DND-41 (cell line): ENCODE data around the gene IL22RA1.

Source experiments
- ATAC-seq: fragments of 200-7000 bp; cut with Tn5 transposase; 3 replicates; pipeline ENCODE4 v1.9.1; 2021; ENCODE audit warnings: low read depth; ENCODE audit not compliant: insufficient read depth
- DNase-seq: peaks from one replicate; pipeline ENCODE4 v3.0.0-alpha.2; 2020
- H2AFZ ChIP-seq: 2 replicates; pipeline ENCODE4 v1.6.0; 2012; ENCODE audit warnings: low read depth, low read length
- H3K27ac ChIP-seq: 2 replicates; pipeline ENCODE4 v1.5.1; 2012; ENCODE audit warnings: low read length, inconsistent platforms
- H3K27me3 ChIP-seq: fragments of 200-600 bp; sonication (generic); 2 replicates; pipeline ENCODE4 v1.6.0; 2012; ENCODE audit warnings: low read length, mild to moderate bottlenecking, inconsistent platforms; ENCODE audit not compliant: insufficient read depth, poor library complexity
- H3K36me3 ChIP-seq: 2 replicates; pipeline ENCODE4 v1.5.1; 2012; ENCODE audit warnings: low read length, inconsistent platforms; ENCODE audit not compliant: insufficient read depth
- H3K4me1 ChIP-seq: 2 replicates; pipeline ENCODE4 v1.5.1; 2012; ENCODE audit warnings: mild to moderate bottlenecking, low read length; ENCODE audit not compliant: insufficient read depth
- H3K4me2 ChIP-seq: 2 replicates; pipeline ENCODE4 v1.6.0; 2012; ENCODE audit warnings: mild to moderate bottlenecking, moderate library complexity, low read length, inconsistent platforms; ENCODE audit not compliant: insufficient read depth
- H3K4me3 ChIP-seq, 2 experiments: fragments of 200-600 bp in 1 of 2; shearing (Covaris generic) in 1 of 2; 2 replicates each; pipeline ENCODE4 v1.5.1; 2012 to 2016; ENCODE audit warnings: inconsistent platforms in 2 of 2, low read length in 2 of 2, mild to moderate bottlenecking in 2 of 2, low read depth in 1 of 2, moderate library complexity in 1 of 2
- H3K79me2 ChIP-seq: 2 replicates; pipeline ENCODE4 v1.6.0; 2012; ENCODE audit warnings: low read length, inconsistent platforms; ENCODE audit not compliant: insufficient read depth
- H3K9ac ChIP-seq: 2 replicates; pipeline ENCODE4 v1.6.0; 2012; ENCODE audit warnings: low read depth, mild to moderate bottlenecking, inconsistent platforms, low read length, moderate library complexity
- H3K9me3 ChIP-seq: 2 replicates; pipeline ENCODE4 v1.5.1; 2012; ENCODE audit warnings: low read length, moderate library complexity, mild to moderate bottlenecking, inconsistent platforms; ENCODE audit not compliant: insufficient read depth, severe bottlenecking
- H4K20me1 ChIP-seq: 2 replicates; pipeline ENCODE4 v1.6.0; 2012; ENCODE audit warnings: low read length; ENCODE audit not compliant: insufficient read depth
- EZH2 ChIP-seq: IDR thresholded peaks from 3 replicates; pipeline ENCODE4 v1.6.1; 2012; ENCODE audit warnings: borderline replicate concordance, low read depth, mild to moderate bottlenecking, moderate library complexity, low read length, inconsistent platforms; ENCODE audit not compliant: severe bottlenecking
- TF ChIP-seq, protein P1 (sequence below): IDR thresholded peaks from 2 replicates; pipeline ENCODE4 v1.5.1; 2012; ENCODE audit warnings: borderline replicate concordance, low read length, moderate library complexity, mild to moderate bottlenecking; ENCODE audit not compliant: poor library complexity, severe bottlenecking; ENCODE audit errors: extremely low read depth

The IL22RA1 gene

GRCh38 chr1:24109686-24110475 is 33.1 kb downstream of the IL22RA1 start:
- ATAC-seq (no peak), DNase-seq (no peak)
- no peak overlapping the region for H3K27ac ChIP-seq
- H3K4me1 ChIP-seq, result no peaks in the 10 kb centered on the region
- no peak overlapping the region for H3K4me2 ChIP-seq
- no peaks in the 10 kb centered on the region for H3K9me3 ChIP-seq
- H3K79me2 ChIP-seq, result no peaks in the 10 kb centered on the region
- H3K4me3 ChIP-seq, result no peak overlapping the region
- H3K27me3 ChIP-seq, result peaks cover 25% of the 10 kb centered on the region
- TF ChIP-seq EZH2, result no peak
- TF ChIP-seq, protein P1, sequence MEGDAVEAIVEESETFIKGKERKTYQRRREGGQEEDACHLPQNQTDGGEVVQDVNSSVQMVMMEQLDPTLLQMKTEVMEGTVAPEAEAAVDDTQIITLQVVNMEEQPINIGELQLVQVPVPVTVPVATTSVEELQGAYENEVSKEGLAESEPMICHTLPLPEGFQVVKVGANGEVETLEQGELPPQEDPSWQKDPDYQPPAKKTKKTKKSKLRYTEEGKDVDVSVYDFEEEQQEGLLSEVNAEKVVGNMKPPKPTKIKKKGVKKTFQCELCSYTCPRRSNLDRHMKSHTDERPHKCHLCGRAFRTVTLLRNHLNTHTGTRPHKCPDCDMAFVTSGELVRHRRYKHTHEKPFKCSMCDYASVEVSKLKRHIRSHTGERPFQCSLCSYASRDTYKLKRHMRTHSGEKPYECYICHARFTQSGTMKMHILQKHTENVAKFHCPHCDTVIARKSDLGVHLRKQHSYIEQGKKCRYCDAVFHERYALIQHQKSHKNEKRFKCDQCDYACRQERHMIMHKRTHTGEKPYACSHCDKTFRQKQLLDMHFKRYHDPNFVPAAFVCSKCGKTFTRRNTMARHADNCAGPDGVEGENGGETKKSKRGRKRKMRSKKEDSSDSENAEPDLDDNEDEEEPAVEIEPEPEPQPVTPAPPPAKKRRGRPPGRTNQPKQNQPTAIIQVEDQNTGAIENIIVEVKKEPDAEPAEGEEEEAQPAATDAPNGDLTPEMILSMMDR, result no peak
- no peaks in the 10 kb centered on the region; the same call in 1 of the 2 replicates for H4K20me1 ChIP-seq
- no peak overlapping the region for H3K9ac ChIP-seq
- H3K36me3 ChIP-seq, result no peaks in the 10 kb centered on the region
- no peak overlapping the region for H2AFZ ChIP-seq

- Histone ChIP-seq H3K27ac (no peak overlapping the region), H3K9ac (no peak overlapping the region), H3K9me3 (no peaks in the 10 kb centered on the region), H4K20me1 (no peaks in the 10 kb centered on the region; the same call in 1 of the 2 replicates), H2AFZ (no peak overlapping the region), H3K79me2 (no peaks in the 10 kb centered on the region), H3K4me3 (no peak overlapping the region), H3K4me1 (no peaks in the 10 kb centered on the region), H3K27me3 (peaks cover 24% of the 10 kb centered on the region), H3K4me2 (no peak overlapping the region), H3K36me3 (no peaks in the 10 kb centered on the region)
- no peak for ATAC-seq
- TF ChIP-seq, protein P1, result no peak
- TF ChIP-seq EZH2, result no peak
- DNase-seq, result no peak
Measured at GRCh38 chr1:24109166-24109483, 33.8 kb downstream of the IL22RA1 start.

DNA sequence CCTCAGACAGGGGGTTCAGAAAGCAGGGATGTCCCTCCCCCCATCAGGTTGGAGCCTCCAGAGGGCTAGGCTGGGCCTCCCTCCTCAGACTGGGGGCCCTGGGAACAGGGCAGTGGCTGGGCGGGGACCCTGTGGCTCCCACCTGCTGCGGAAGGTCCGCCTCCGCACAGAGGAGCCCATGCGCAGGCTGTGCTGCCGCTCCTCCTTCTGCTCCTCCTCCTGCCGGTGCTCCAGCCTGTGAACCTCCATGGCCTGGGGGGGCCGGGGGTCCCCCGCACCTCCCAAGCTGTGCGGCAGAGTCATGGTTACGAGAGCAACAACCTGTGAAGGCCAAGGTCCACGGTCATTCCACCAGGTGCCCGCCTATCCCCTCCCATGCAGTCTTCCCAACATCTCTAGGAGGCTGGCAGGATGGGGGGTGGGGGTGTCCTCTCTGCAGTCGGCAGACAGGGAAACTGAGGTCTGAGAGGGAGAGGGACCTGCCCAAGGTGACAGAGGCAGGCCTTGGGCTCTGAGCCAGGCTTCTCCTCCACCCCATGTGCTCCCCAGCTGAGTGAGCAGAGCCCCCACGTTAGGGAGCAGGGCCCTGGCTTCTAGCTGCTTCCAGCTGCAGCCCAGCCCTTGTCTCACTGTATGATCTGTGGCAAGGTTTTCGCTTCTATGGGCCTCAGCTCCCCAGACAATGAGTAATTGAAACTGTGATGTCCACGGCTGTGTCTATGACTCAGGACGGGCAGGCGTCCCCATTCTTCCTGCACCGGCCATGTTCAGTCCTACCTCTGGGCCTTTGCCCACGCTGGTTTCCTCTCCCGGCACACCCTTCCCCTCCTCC is 34.4 kb downstream of the IL22RA1 start:
- Histone ChIP-seq H3K79me2 (no peaks in the 10 kb centered on the region), H3K27me3 (peaks cover 25% of the 10 kb centered on the region), H3K36me3 (no peaks in the 10 kb centered on the region), H3K4me2 (no peak overlapping the region), H3K27ac (no peak overlapping the region), H2AFZ (no peak overlapping the region), H3K4me3 (no peak overlapping the region), H3K9me3 (no peaks in the 10 kb centered on the region), H3K4me1 (no peaks in the 10 kb centered on the region), H3K9ac (no peak overlapping the region), H4K20me1 (no peaks in the 10 kb centered on the region; the same call in 1 of the 2 replicates)
- no peak for TF ChIP-seq EZH2
- TF ChIP-seq, protein P1, result no peak
- ATAC-seq, result no peak
- no peak for DNase-seq
